Neural cell (in vitro differentiated cells): ENCODE results near the gene PIEZO1. TPM values are rescaled to one million over a fixed set of nuclear protein-coding genes. Genes with fewer than 3 reads are reported as not detected.

ENCODE experiments used
- H2AFZ ChIP-seq: fragments of 200-600, 300-800 bp; sonication (generic), shearing (Covaris generic); 2 replicates; pipeline ENCODE4 v1.6.0; 2014; ENCODE audit warnings: low read depth, mild to moderate bottlenecking, antibody characterized with exemption, low read length, moderate library complexity
- H3F3A ChIP-seq: fragments of 200-600 bp; shearing (Covaris generic); 2 replicates; pipeline ENCODE4 v1.6.1; 2016; ENCODE audit warnings: mild to moderate bottlenecking, moderate library complexity, mixed read lengths, antibody characterized with exemption, low read length; ENCODE audit not compliant: insufficient read depth, poor library complexity, severe bottlenecking
- H3K27ac ChIP-seq: fragments of 200-600, 300-800 bp; sonication (generic), shearing (Covaris generic); 2 replicates; pipeline ENCODE4 v1.5.1; 2014; ENCODE audit warnings: mild to moderate bottlenecking, low read length, moderate library complexity
- H3K27me3 ChIP-seq: fragments of 300-800, 200-600 bp; sonication (generic), shearing (Covaris generic); 2 replicates; pipeline ENCODE4 v1.6.0; 2014; ENCODE audit warnings: mild to moderate bottlenecking, low read depth, low read length, moderate library complexity; ENCODE audit not compliant: insufficient read depth
- H3K36me3 ChIP-seq: fragments of 300-800, 200-600 bp; sonication (generic), shearing (Covaris generic); 2 replicates; pipeline ENCODE4 v1.5.1; 2014; ENCODE audit warnings: mild to moderate bottlenecking, antibody characterized with exemption, low read length, moderate library complexity; ENCODE audit not compliant: insufficient read depth
- H3K4me2 ChIP-seq: fragments of 300-800, 200-600 bp; sonication (generic), shearing (Covaris generic); 2 replicates; pipeline ENCODE4 v1.6.0; 2014; ENCODE audit warnings: mild to moderate bottlenecking, low read length
- H3K4me3 ChIP-seq: fragments of 300-800, 200-600 bp; sonication (generic), shearing (Covaris generic); 2 replicates; pipeline ENCODE4 v1.5.1; 2014; ENCODE audit warnings: mild to moderate bottlenecking, low read length, moderate library complexity
- H3K79me2 ChIP-seq: fragments of 200-600 bp; shearing (Covaris generic); replicated peaks from 2 replicates; pipeline ENCODE4 v1.6.0; 2014; ENCODE audit warnings: mild to moderate bottlenecking, low read length, moderate library complexity; ENCODE audit not compliant: insufficient read depth
- H3K9ac ChIP-seq: fragments of 300-800, 200-600 bp; sonication (generic), shearing (Covaris generic); 2 replicates; pipeline ENCODE4 v1.6.1; 2016; ENCODE audit warnings: mild to moderate bottlenecking, low read length, mixed read lengths
- H3K9me2 ChIP-seq: fragments of 200-600 bp; shearing (Covaris generic); 2 replicates; pipeline ENCODE4 v1.6.1; 2016; ENCODE audit warnings: mild to moderate bottlenecking, low read length, mixed read lengths; ENCODE audit not compliant: insufficient read depth
- H3K9me3 ChIP-seq: fragments of 200-600, 300-800 bp; sonication (generic), shearing (Covaris generic); 2 replicates; pipeline ENCODE4 v1.6.1; 2016; ENCODE audit warnings: mild to moderate bottlenecking, mixed run types, low read length, moderate library complexity, mixed read lengths
- H4K20me1 ChIP-seq: fragments of 200-600 bp; shearing (Covaris generic); 2 replicates; pipeline ENCODE4 v1.6.1; 2016; ENCODE audit warnings: mild to moderate bottlenecking, mixed run types; ENCODE audit not compliant: insufficient read depth
- EP300 ChIP-seq: fragments of 450-650 bp; conservative IDR thresholded peaks from 2 replicates; pipeline ENCODE4 v1.6.1; 2014; ENCODE audit warnings: antibody characterized with exemption, mild to moderate bottlenecking, moderate library complexity; ENCODE audit not compliant: poor library complexity, severe bottlenecking
- EZH2 ChIP-seq: fragments of 200-600, 300-800 bp; shearing (Covaris generic), sonication (generic); IDR thresholded peaks from 2 replicates; pipeline ENCODE4 v1.6.1; 2014; ENCODE audit warnings: antibody characterized with exemption, low read length, borderline replicate concordance, mild to moderate bottlenecking; ENCODE audit not compliant: insufficient read depth, poor library complexity, severe bottlenecking
- MXI1 ChIP-seq: fragments of 450-650 bp; conservative IDR thresholded peaks from 2 replicates; pipeline ENCODE4 v1.6.1; 2014; ENCODE audit warnings: antibody characterized with exemption, mild to moderate bottlenecking; ENCODE audit not compliant: poor library complexity, severe bottlenecking
- POLR2AphosphoS5 ChIP-seq: IDR thresholded peaks from 2 replicates; pipeline ENCODE4 v1.6.1; 2012
- RAD21 ChIP-seq: fragments of 450-650 bp; conservative IDR thresholded peaks from 2 replicates; pipeline ENCODE4 v1.6.1; 2014; ENCODE audit warnings: antibody characterized with exemption, mild to moderate bottlenecking, moderate library complexity
- SMC3 ChIP-seq: fragments of 450-650 bp; conservative IDR thresholded peaks from 2 replicates; pipeline ENCODE4 v1.6.1; 2014; ENCODE audit warnings: antibody characterized with exemption, mild to moderate bottlenecking, moderate library complexity; ENCODE audit not compliant: poor library complexity
- TAF1 ChIP-seq: IDR thresholded peaks from 2 replicates; pipeline ENCODE4 v1.6.1; 2012; ENCODE audit warnings: low read depth
- polyA plus RNA-seq: library from polyadenylated mRNA; depleted of rRNA; stranded (reverse); fragments of >200 nt; gene quantifications from 2 replicates; pipeline ENCODE4 v1.2.3, GENCODE V29; 2014
- TF ChIP-seq, protein P1 (sequence below): fragments of 450-650 bp; IDR thresholded peaks from 2 replicates; pipeline ENCODE4 v1.5.1; 2014; ENCODE audit warnings: antibody characterized with exemption, mild to moderate bottlenecking, moderate library complexity; ENCODE audit not compliant: poor library complexity, severe bottlenecking
- TF ChIP-seq, protein P2 (sequence below): IDR thresholded peaks from 2 replicates; pipeline ENCODE4 v1.6.1; 2012; ENCODE audit warnings: borderline replicate concordance

The PIEZO1 gene
- polyA plus RNA-seq, 1 donor from 2014 or later: not detected

DNA sequence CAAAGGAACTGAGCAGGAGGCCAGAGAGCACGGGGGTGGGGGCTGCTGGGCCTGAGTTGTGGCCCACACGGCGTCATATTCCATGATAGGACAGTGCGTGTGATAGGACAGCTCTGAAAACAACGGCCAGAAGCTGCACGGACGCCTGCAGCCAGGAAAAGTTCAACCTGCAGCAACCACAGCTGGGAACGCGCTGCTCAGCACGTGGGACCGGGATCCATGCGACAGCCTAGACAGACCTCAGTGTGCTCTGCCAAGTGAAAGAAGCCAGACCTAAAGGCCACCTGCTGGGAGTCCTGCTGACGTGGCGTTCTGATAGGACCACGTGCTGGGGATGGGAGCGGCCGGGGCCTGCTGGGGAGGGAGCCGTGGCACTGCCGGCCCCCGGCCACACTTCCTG, 57.1 kb downstream of the PIEZO1 start:
- Histone ChIP-seq H3K9ac (no peak overlapping the region), H3K9me2 (no peaks in the 10 kb centered on the region), H3K36me3 (no peaks in the 10 kb centered on the region), H3K4me3 (no peak overlapping the region), H3K4me2 (no peak overlapping the region), H3K27me3 (no peaks in the 10 kb centered on the region), H4K20me1 (no peaks in the 10 kb centered on the region), H3K27ac (no peak overlapping the region), H2AFZ (no peak overlapping the region), H3K9me3 (no peaks in the 10 kb centered on the region), H3F3A (no peaks in the 10 kb centered on the region), H3K79me2 (no peaks in the 10 kb centered on the region)
- TF ChIP-seq SMC3 (no peak), MXI1 (no peak), EZH2 (no peak), POLR2AphosphoS5 (no peak), TAF1 (no peak), RAD21 (no peak), EP300 (no peak)
- TF ChIP-seq, protein P1, sequence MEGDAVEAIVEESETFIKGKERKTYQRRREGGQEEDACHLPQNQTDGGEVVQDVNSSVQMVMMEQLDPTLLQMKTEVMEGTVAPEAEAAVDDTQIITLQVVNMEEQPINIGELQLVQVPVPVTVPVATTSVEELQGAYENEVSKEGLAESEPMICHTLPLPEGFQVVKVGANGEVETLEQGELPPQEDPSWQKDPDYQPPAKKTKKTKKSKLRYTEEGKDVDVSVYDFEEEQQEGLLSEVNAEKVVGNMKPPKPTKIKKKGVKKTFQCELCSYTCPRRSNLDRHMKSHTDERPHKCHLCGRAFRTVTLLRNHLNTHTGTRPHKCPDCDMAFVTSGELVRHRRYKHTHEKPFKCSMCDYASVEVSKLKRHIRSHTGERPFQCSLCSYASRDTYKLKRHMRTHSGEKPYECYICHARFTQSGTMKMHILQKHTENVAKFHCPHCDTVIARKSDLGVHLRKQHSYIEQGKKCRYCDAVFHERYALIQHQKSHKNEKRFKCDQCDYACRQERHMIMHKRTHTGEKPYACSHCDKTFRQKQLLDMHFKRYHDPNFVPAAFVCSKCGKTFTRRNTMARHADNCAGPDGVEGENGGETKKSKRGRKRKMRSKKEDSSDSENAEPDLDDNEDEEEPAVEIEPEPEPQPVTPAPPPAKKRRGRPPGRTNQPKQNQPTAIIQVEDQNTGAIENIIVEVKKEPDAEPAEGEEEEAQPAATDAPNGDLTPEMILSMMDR: no peak
- TF ChIP-seq, protein P2, sequence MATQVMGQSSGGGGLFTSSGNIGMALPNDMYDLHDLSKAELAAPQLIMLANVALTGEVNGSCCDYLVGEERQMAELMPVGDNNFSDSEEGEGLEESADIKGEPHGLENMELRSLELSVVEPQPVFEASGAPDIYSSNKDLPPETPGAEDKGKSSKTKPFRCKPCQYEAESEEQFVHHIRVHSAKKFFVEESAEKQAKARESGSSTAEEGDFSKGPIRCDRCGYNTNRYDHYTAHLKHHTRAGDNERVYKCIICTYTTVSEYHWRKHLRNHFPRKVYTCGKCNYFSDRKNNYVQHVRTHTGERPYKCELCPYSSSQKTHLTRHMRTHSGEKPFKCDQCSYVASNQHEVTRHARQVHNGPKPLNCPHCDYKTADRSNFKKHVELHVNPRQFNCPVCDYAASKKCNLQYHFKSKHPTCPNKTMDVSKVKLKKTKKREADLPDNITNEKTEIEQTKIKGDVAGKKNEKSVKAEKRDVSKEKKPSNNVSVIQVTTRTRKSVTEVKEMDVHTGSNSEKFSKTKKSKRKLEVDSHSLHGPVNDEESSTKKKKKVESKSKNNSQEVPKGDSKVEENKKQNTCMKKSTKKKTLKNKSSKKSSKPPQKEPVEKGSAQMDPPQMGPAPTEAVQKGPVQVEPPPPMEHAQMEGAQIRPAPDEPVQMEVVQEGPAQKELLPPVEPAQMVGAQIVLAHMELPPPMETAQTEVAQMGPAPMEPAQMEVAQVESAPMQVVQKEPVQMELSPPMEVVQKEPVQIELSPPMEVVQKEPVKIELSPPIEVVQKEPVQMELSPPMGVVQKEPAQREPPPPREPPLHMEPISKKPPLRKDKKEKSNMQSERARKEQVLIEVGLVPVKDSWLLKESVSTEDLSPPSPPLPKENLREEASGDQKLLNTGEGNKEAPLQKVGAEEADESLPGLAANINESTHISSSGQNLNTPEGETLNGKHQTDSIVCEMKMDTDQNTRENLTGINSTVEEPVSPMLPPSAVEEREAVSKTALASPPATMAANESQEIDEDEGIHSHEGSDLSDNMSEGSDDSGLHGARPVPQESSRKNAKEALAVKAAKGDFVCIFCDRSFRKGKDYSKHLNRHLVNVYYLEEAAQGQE: no peak

DNA sequence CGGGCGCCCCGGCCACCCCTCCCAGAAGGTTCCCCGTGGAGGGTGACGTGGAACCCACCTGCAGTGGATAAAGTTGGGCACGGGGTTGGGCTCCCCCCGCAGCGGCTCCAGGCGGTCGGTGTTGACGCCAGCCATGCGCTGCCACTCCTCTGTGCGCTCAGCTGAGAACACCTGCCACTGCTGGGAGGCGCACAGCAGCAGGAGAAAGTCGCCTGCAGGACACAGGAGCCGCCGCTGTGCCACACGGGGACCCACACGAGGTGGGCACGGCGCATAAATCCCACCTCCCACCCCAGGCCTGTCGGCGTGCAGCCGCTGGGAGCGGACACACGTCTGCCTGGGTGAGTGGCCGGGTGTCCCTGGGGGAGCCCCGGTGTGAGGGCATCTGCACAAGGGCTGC, 58.0 kb downstream of the PIEZO1 start:
- H3K27ac ChIP-seq: no peak overlapping the region
- H3K9me2 ChIP-seq: no peaks in the 10 kb centered on the region
- no peaks in the 10 kb centered on the region for H3K79me2 ChIP-seq
- H2AFZ ChIP-seq: no peak overlapping the region
- H3K9ac ChIP-seq: no peak overlapping the region
- no peaks in the 10 kb centered on the region for H4K20me1 ChIP-seq
- TF ChIP-seq EZH2 (no peak), RAD21 (no peak), POLR2AphosphoS5 (no peak), MXI1 (no peak), TAF1 (no peak), SMC3 (no peak), EP300 (no peak)
- TF ChIP-seq, protein P2: no peak
- TF ChIP-seq, protein P1: no peak
- no peaks in the 10 kb centered on the region for H3K27me3 ChIP-seq
- no peaks in the 10 kb centered on the region for H3F3A ChIP-seq
- H3K9me3 ChIP-seq: no peaks in the 10 kb centered on the region
- no peak overlapping the region for H3K4me2 ChIP-seq
- no peak overlapping the region for H3K4me3 ChIP-seq
- no peaks in the 10 kb centered on the region for H3K36me3 ChIP-seq
